HG03196 (cell line): ENCODE measurements around the gene CDC42SE1.

Experiments used
- ATAC-seq: cut with Tn5 transposase; IDR thresholded peaks from one replicate; pipeline ENCODE4 v1.9.1; 2021; ENCODE audit not compliant: unreplicated experiment

The CDC42SE1 gene

DNA sequence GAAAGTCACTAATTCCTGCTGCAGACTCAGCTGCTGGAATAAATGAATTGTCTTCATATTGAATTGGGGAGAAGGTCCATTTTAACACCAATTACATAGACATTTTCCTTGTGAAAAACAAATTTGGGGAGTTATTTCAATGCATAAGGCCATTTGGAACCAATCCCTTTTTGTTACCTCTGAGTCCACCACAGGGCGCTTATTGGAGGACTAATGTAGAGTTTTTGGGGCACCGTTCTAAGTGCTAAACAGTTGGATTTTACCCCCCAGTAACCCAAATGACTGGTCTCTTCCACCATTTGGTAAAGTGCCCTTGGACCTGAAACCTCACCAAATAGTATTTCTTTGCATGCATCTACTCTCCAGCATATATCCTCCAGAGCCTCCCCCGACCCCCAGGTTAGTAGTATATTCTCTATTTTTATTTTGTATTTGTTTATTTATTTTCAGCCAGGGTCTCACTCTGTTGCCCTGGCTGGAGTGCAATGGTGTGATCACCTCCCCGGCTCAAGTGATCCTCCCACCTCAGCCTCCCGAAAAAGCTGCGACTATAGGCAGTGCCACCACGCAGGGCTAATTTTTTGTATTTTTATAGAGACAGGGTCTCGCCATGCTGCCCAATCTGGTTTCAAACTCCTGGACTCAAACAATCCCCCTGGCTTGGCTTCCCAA, 49.6 kb downstream of the CDC42SE1 start:
- no peak for ATAC-seq

DNA sequence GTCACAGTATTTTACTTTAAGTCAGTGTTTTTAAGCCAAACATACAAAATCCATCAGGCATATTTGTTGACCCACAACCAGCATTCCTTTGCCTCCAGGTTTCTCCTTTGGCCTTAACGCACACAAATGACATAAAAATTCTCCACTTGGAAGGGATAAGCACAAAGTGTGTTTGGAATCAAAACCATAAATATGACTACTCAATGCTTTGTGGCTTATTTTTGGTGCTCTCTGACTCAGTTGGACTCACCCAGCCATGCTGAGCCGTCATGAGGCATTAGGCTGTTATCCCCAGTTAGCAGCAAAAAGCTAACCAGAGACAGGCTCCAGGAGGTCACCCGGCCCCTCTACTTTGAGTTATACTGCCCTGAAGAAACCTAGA, 50.2 kb downstream of the CDC42SE1 start:
- ATAC-seq: no peak

DNA sequence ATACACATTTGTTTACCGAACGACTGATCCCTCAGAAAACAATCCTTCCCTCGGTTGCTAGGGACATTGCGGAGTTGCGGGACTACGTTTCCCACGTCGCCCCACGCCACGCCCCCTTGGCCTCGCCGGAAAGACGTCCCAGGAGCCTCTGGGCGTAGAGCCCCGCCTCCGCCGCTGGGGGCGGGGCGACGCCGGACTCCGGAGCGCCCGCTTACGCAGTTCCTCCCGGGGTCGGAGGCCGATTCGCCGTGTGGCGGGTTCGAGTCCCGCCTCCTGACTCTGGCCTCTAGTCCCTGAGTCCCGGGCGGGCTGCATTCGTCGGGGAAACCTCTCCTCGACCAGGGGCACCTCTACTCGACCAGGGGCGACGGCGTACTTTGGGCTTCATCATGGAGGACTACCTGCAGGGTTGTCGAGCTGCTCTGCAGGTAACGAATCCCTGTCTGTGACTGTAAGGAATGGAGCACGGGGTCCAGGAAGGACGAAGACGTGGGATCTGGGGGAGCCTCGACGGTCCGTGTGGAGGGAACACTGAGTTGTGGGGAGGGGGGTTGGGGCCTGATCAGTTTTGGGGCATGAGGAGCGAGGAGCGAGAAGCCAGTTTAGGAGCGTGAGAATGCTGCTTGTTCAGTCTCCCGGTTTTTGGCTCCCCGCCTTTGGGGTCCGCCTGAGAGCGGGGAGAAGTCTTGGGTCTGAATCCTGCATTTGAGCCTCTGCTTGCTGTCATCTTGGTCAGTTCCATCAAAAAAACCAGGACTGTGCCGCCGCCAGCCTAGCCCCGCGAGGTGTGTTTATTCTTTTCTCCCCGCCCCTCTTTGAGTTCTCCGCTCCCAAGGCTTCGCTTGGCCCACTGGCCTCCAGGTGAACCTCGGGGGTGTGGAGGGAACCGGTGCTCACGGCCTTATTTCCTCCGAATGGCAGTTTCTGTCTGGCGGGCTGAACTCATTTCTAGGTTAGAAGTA, 50.9 kb downstream of the CDC42SE1 start, which contains the start of gene PRUNE1:
Gene PRUNE1, plus strand, starts transcription at position 206 of the 962 bp plus-strand sequence. Its CDS starts 184 bp downstream, at position 390.
- peak; percentile 74 for ATAC-seq

DNA sequence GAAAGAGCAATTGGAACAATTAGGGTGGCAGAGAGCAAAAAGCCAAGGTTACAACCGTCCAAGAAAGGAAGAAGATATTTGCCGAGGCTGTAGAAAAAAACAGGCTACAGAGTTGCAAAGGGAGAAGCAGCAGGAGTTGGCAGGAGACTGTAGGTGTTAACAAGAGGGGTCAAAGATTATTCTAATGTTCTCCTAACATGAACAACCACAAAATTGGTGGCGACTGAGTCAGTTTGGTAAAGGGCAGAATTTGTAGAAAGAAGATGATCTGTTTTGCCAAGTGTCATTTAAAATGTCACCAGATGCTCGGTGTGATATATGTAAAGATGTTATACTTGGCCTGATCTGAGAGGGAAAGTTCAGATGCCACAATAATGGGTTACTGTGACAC, 51.6 kb downstream of the CDC42SE1 start:
- no peak for ATAC-seq

DNA sequence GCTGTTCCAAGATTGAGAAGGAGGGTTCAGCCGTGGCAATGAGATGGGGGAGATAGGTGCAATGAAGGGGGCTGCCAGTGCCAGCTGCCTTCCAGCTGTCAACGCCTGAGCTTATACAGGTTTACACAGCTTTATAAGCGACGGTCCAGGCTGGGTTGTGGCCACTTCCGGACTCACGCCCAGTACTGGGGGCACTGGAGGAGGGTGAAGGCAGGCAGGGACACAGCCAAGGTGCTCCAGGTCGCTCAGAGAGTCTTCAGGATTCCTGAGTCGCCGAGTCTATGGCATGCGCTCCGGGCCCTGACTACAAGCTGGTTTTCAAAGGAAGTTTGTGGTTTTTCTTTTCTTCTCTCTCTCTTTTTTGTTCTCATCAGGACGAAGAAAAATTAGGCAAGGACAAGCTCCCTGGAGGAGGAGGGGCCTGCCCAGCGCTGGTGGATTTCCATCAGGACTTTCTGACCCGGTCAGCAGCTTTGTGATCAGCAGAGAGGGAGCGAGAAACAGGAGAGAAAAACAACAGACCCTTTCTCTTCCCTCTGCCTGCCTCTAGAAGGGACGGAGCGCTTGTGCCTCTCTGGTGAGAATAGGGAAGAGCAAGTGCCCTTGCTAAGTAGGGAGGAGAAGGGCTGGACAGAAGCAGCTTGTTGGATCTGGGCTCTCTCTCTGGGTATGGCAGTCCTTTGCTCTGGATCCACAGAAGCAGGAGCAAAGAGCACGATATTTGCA, 52.9 kb downstream of the CDC42SE1 start, which contains the start of gene MINDY1:
Gene MINDY1, minus strand, starts transcription at position 576 of the 726 bp plus-strand sequence. CDS start 4,285 bp downstream, outside the sequence.
- peak; percentile 40 for ATAC-seq

DNA sequence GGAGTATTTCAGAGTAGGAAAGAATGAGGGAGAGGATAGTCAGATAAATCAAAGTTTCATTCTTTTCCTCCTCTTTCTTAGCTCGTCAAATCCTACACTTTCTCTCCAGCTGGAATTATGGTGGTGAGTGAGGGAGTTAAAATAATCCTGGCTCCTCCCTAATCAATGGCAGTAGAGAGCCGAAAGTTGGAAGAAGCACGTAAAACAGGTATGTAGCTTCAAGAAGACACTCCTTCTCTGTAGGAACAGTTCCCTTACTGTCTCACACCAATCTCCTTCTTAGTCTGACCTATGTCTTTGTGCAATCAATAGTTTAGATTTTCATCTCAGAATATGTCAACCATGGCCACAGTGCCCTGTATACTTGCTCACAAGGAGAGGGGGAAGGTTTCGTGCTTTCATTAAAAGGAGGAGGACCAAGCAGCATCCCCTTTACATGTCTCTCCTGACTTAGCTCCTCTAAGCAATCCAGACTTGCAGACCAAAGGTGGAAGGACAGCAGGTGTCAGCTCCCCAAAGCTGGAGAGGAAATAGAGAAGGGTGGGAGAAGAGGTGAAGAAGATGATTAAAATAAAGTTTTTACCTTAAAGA, 53.6 kb downstream of the CDC42SE1 start:
- ATAC-seq: no peak

DNA sequence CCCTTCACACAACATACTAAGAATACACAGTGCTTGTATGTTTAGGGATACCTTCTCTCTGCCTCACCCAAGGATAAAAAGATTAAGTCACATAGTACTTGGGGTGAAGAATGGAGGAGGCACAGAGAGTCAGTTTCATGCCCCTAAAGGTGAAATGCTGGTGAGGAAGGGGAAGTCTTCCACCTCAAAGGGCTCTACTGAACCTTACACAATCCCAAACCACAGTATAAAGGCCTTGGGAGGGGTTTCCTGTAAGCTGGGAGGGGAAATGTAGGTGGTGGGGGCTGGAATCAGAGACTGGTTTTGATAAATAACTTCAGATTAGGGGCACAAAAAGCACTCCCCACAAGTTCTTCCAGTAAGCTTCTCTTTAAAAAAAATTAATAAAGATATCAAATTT, 56.2 kb downstream of the CDC42SE1 start:
- ATAC-seq: no peak

DNA sequence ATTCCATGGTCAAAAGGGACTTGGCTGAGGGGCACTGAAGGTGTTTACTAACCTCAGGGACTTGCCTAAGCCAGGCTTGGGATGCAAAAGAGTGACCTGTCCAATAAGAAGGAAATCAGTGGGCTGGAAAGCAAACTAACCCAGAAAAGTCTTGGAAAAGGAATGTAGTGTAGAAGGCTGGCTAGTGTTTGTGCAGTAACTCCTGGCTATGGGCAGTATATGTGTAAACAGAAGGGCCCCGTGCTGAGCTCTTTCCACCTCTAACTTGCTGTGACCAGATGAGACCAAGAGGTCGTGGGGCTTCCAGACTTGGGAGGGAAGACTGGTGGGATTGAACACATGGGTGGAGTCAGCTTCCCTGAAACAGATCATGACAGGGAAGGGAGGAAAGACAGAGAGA, 56.8 kb downstream of the CDC42SE1 start:
- ATAC-seq: no peak

DNA sequence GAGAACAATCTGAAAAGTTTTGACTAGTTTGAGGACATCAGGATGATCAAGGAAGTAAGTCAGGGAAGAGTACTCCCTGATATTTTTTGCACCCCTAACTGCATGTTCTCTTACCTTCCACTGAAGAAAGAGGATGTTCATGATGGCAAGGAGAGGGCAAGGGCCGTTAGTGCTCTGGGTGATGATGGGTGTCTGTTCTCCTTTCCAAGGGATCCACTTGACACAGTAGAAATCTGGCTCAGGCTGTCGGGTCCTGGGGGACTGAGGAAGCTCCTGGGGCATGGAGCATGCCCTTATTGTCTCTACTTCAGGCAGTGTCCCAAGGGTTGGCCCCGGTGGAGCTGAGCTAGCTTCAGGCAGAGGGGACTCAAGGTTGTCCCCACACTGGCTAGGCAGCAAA, 57.4 kb downstream of the CDC42SE1 start:
- ATAC-seq: no peak

DNA sequence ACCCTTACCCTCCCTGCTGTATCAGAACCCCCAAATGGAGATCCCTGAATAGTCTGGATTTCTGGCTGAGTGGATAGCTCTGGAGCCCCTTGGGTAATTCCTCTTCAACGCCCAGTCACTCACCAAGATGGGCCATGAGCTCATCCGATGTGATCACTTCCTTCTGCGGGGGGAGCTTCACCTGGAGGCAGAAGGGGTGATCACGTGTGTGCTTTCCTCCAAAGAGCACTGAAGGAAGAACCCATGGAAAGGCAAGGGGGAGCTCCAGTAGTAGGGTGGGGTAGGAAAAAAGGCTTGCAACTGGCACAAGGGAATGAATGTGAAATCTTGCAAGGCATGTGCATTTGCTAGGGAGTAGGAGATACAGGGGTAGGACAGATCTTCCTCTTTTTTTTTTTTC, 57.8 kb downstream of the CDC42SE1 start:
- no peak for ATAC-seq
